ENCODE results near the gene NAV3.
A peak's percentile ranks its signal among the peaks of the same experiment; 100 is the strongest.

The NAV3 gene

GRCh38 chr12:77980782-77981181 is 150.1 kb downstream of the NAV3 start:
- Histone ChIP-seq H3K4me2 (ENCODE audit: low read length, poor library complexity, severe bottlenecking) (no peak overlapping the region), H3K4me1 (ENCODE audit: control insufficient read depth, insufficient read depth, low read depth, low read length) (no peaks in the 10 kb centered on the region), H2BK5ac (ENCODE audit: low read depth, low read length, poor library complexity, severe bottlenecking) (no peak overlapping the region), H3K36me3 (ENCODE audit: control insufficient read depth in 1 of 2, insufficient read depth in 2 of 2, low read depth in 1 of 2, low read length in 2 of 2) (peaks cover 0 to 27% of the 10 kb centered on the region in 2 experiments), H2BK120ac (ENCODE audit: low read depth, low read length) (no peak overlapping the region), H3K9me3 (ENCODE audit: control insufficient read depth, low read length) (no peaks in the 10 kb centered on the region), H3K27ac (ENCODE audit: low read length, poor library complexity, severe bottlenecking) (no peak overlapping the region), H3K18ac (ENCODE audit: low read depth in 1 of 2, low read length in 2 of 2) (no peak overlapping the region), H3K14ac (ENCODE audit: low read length in 2 of 2) (no peak overlapping the region), H2BK15ac (ENCODE audit: low read depth, poor library complexity, severe bottlenecking) (no peak overlapping the region), H4K91ac (ENCODE audit: low read length) (no peak overlapping the region), H3K27me3 (ENCODE audit: control insufficient read depth in 1 of 2, insufficient read depth in 1 of 2, low read length in 2 of 2) (no peaks in the 10 kb centered on the region), H2BK12ac (ENCODE audit: low read length in 2 of 2) (no peak overlapping the region), H2AFZ (ENCODE audit: low read depth, low read length) (no peak overlapping the region), H2AK5ac (ENCODE audit: low read length, severe bottlenecking) (no peak overlapping the region), H4K8ac (ENCODE audit: low read length) (no peak overlapping the region), H3K4ac (ENCODE audit: low read depth in 1 of 2, low read length in 2 of 2) (no peak overlapping the region), H3K9ac (ENCODE audit: low read length) (peak overlapping the region; percentile 38), H3K4me3 (ENCODE audit: insufficient read depth in 1 of 2, low read depth in 1 of 2, low read length in 2 of 2) (peak overlapping the region in 1 of 2 experiments; percentile 29), H3K79me1 (replicated peaks; ENCODE audit: low read length, poor library complexity, severe bottlenecking) (peaks cover 16% of the 10 kb centered on the region), H3K23ac (ENCODE audit: low read length in 2 of 2) (no peak overlapping the region)
- WGBS: 100% methylated on average over 2 of the region's 2 CpGs
- no peak for DNase-seq

- Histone ChIP-seq H3K4me2 (ENCODE audit: low read length, poor library complexity, severe bottlenecking) (no peak overlapping the region), H3K4ac (ENCODE audit: low read depth in 1 of 2, low read length in 2 of 2) (no peak overlapping the region), H2BK12ac (ENCODE audit: low read length in 2 of 2) (no peak overlapping the region), H3K4me1 (ENCODE audit: control insufficient read depth, insufficient read depth, low read depth, low read length) (no peaks in the 10 kb centered on the region), H2BK5ac (ENCODE audit: low read depth, low read length, poor library complexity, severe bottlenecking) (no peak overlapping the region), H3K27ac (ENCODE audit: low read length, poor library complexity, severe bottlenecking) (no peak overlapping the region), H3K14ac (ENCODE audit: low read length in 2 of 2) (no peak overlapping the region), H3K9me3 (ENCODE audit: control insufficient read depth, low read length) (no peaks in the 10 kb centered on the region), H4K91ac (ENCODE audit: low read length) (no peak overlapping the region), H2AFZ (ENCODE audit: low read depth, low read length) (no peak overlapping the region), H2BK15ac (ENCODE audit: low read depth, poor library complexity, severe bottlenecking) (no peak overlapping the region), H3K79me1 (replicated peaks; ENCODE audit: low read length, poor library complexity, severe bottlenecking) (peaks cover 14% of the 10 kb centered on the region), H3K4me3 (ENCODE audit: insufficient read depth in 1 of 2, low read depth in 1 of 2, low read length in 2 of 2) (no peak overlapping the region), H2AK5ac (ENCODE audit: low read length, severe bottlenecking) (no peak overlapping the region), H3K18ac (ENCODE audit: low read depth in 1 of 2, low read length in 2 of 2) (no peak overlapping the region), H2BK120ac (ENCODE audit: low read depth, low read length) (no peak overlapping the region), H3K9ac (ENCODE audit: low read length) (no peak overlapping the region), H3K23ac (ENCODE audit: low read length in 2 of 2) (no peak overlapping the region), H3K27me3 (ENCODE audit: control insufficient read depth in 1 of 2, insufficient read depth in 1 of 2, low read length in 2 of 2) (no peaks in the 10 kb centered on the region), H4K8ac (ENCODE audit: low read length) (no peak overlapping the region), H3K36me3 (ENCODE audit: control insufficient read depth in 1 of 2, insufficient read depth in 2 of 2, low read depth in 1 of 2, low read length in 2 of 2) (peaks cover 0 to 27% of the 10 kb centered on the region in 2 experiments)
- no peak for DNase-seq
Observed at GRCh38 chr12:77983859-77984258, 153.2 kb downstream of the NAV3 start.

DNA sequence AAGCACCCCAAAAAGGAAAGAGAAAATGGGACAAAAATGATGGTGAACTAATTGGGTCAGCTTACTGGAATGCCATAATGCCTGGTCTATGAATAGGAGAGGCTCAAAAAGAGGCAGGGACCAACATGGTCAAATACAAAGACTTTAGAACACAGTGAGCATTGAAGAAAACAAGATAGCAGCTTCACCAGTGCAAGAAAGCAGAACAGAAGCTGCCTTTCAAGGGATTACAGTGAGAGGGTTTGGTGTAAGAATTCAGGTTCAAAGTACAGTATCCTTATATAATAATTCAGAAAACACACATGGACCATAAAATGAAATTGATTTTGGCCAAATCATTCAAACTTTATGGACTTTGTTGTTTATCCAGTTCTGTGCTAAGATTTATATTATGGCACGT is 162.1 kb downstream of the NAV3 start:
- no peak overlapping the region for H3K14ac ChIP-seq (ENCODE audit: low read length in 2 of 2)
- no peak overlapping the region for H2BK120ac ChIP-seq (ENCODE audit: low read depth, low read length)
- no peak overlapping the region for H3K4ac ChIP-seq (ENCODE audit: low read depth in 1 of 2, low read length in 2 of 2)
- no peak overlapping the region for H3K9ac ChIP-seq (ENCODE audit: low read length)
- WGBS: no CpG with 5 or more reads among the region's 1 CpG
- H3K4me1 ChIP-seq (ENCODE audit: control insufficient read depth, insufficient read depth, low read depth, low read length): no peaks in the 10 kb centered on the region
- H3K18ac ChIP-seq (ENCODE audit: low read depth in 1 of 2, low read length in 2 of 2): no peak overlapping the region
- no peak overlapping the region for H4K91ac ChIP-seq (ENCODE audit: low read length)
- H3K36me3 ChIP-seq (ENCODE audit: control insufficient read depth in 1 of 2, insufficient read depth in 2 of 2, low read depth in 1 of 2, low read length in 2 of 2): peaks cover 0 to 29% of the 10 kb centered on the region in 2 experiments
- H2BK12ac ChIP-seq (ENCODE audit: low read length in 2 of 2): no peak overlapping the region
- no peak overlapping the region for H3K4me3 ChIP-seq (ENCODE audit: insufficient read depth in 1 of 2, low read depth in 1 of 2, low read length in 2 of 2)
- H3K23ac ChIP-seq (ENCODE audit: low read length in 2 of 2): no peak overlapping the region
- H3K27me3 ChIP-seq (ENCODE audit: control insufficient read depth in 1 of 2, insufficient read depth in 1 of 2, low read length in 2 of 2): no peaks in the 10 kb centered on the region
- H3K27ac ChIP-seq (ENCODE audit: low read length, poor library complexity, severe bottlenecking): no peak overlapping the region
- DNase-seq: no peak
- H2BK5ac ChIP-seq (ENCODE audit: low read depth, low read length, poor library complexity, severe bottlenecking): no peak overlapping the region
- no peak overlapping the region for H2AK5ac ChIP-seq (ENCODE audit: low read length, severe bottlenecking)
- no peak overlapping the region for H2AFZ ChIP-seq (ENCODE audit: low read depth, low read length)
- H3K79me1 ChIP-seq (replicated peaks; ENCODE audit: low read length, poor library complexity, severe bottlenecking): peaks cover 14% of the 10 kb centered on the region
- no peak overlapping the region for H4K8ac ChIP-seq (ENCODE audit: low read length)
- no peak overlapping the region for H3K4me2 ChIP-seq (ENCODE audit: low read length, poor library complexity, severe bottlenecking)
- H3K9me3 ChIP-seq (ENCODE audit: control insufficient read depth, low read length): peaks cover 5% of the 10 kb centered on the region
- H2BK15ac ChIP-seq (ENCODE audit: low read depth, poor library complexity, severe bottlenecking): no peak overlapping the region

GRCh38 chr12:77993658-77994057 is 163.0 kb downstream of the NAV3 start:
- no peak overlapping the region for H4K91ac ChIP-seq (ENCODE audit: low read length)
- peaks cover 0 to 25% of the 10 kb centered on the region in 2 experiments for H3K36me3 ChIP-seq (ENCODE audit: control insufficient read depth in 1 of 2, insufficient read depth in 2 of 2, low read depth in 1 of 2, low read length in 2 of 2)
- no peak overlapping the region for H3K9ac ChIP-seq (ENCODE audit: low read length)
- no peak overlapping the region for H2BK5ac ChIP-seq (ENCODE audit: low read depth, low read length, poor library complexity, severe bottlenecking)
- no peak overlapping the region for H4K8ac ChIP-seq (ENCODE audit: low read length)
- no peak overlapping the region for H3K23ac ChIP-seq (ENCODE audit: low read length in 2 of 2)
- H2AFZ ChIP-seq (ENCODE audit: low read depth, low read length): no peak overlapping the region
- H3K4me1 ChIP-seq (ENCODE audit: control insufficient read depth, insufficient read depth, low read depth, low read length): no peaks in the 10 kb centered on the region
- no peak overlapping the region for H3K4me2 ChIP-seq (ENCODE audit: low read length, poor library complexity, severe bottlenecking)
- no peak overlapping the region for H2BK12ac ChIP-seq (ENCODE audit: low read length in 2 of 2)
- H3K4ac ChIP-seq (ENCODE audit: low read depth in 1 of 2, low read length in 2 of 2): no peak overlapping the region
- WGBS: 67% methylated on average over 3 of the region's 4 CpGs
- peaks cover 5% of the 10 kb centered on the region for H3K9me3 ChIP-seq (ENCODE audit: control insufficient read depth, low read length)
- no peak overlapping the region for H3K18ac ChIP-seq (ENCODE audit: low read depth in 1 of 2, low read length in 2 of 2)
- no peak overlapping the region for H3K14ac ChIP-seq (ENCODE audit: low read length in 2 of 2)
- peaks cover 14% of the 10 kb centered on the region for H3K79me1 ChIP-seq (replicated peaks; ENCODE audit: low read length, poor library complexity, severe bottlenecking)
- H3K27me3 ChIP-seq (ENCODE audit: control insufficient read depth in 1 of 2, insufficient read depth in 1 of 2, low read length in 2 of 2): no peaks in the 10 kb centered on the region
- H2AK5ac ChIP-seq (ENCODE audit: low read length, severe bottlenecking): no peak overlapping the region
- no peak overlapping the region for H2BK120ac ChIP-seq (ENCODE audit: low read depth, low read length)
- no peak overlapping the region for H2BK15ac ChIP-seq (ENCODE audit: low read depth, poor library complexity, severe bottlenecking)
- H3K4me3 ChIP-seq (ENCODE audit: insufficient read depth in 1 of 2, low read depth in 1 of 2, low read length in 2 of 2): no peak overlapping the region
- H3K27ac ChIP-seq (ENCODE audit: low read length, poor library complexity, severe bottlenecking): no peak overlapping the region
- DNase-seq: no peak

Measured in mesenchymal stem cell (in vitro differentiated cells and primary cell).